CD4-positive, alpha-beta T cell treated with Interleukin-10 for 1 hour (primary cell): ENCODE data around the gene VPS54.

Source experiments
- DNase-seq: peaks from one replicate; pipeline ENCODE4 v3.0.0-alpha.2; 2020

Gene VPS54

GRCh38 chr2:63893163-63893562 lies 126.1 kb downstream of the VPS54 start:
- no peak for DNase-seq

GRCh38 chr2:63891488-63892030 lies 127.7 kb downstream of the VPS54 start:
- no peak for DNase-seq

GRCh38 chr2:63890678-63891077 lies 128.6 kb downstream of the VPS54 start:
- no peak for DNase-seq

- peak; percentile 54 for DNase-seq
These were observed 130.5 kb downstream of the VPS54 start for GRCh38 chr2:63888490-63889402.

- DNase-seq = no peak
These were observed 131.2 kb downstream of the VPS54 start for GRCh38 chr2:63888053-63888452.

GRCh38 chr2:63886445-63886844 lies 132.8 kb downstream of the VPS54 start:
- DNase-seq = no peak

GRCh38 chr2:63882395-63883105 lies 136.7 kb downstream of the VPS54 start:
- DNase-seq = no peak

- no peak for DNase-seq
These were observed 138.0 kb downstream of the VPS54 start for GRCh38 chr2:63881205-63881604.

GRCh38 chr2:63880625-63881024 lies 138.6 kb downstream of the VPS54 start:
- DNase-seq = no peak

- DNase-seq = no peak
These were observed 139.3 kb downstream of the VPS54 start for GRCh38 chr2:63879876-63880433.

- no peak for DNase-seq
These were observed 140.7 kb downstream of the VPS54 start for GRCh38 chr2:63878486-63878885.

- DNase-seq = no peak
These were observed 142.9 kb downstream of the VPS54 start for GRCh38 chr2:63876311-63876710.

- no peak for DNase-seq
These were observed 143.5 kb downstream of the VPS54 start for GRCh38 chr2:63875559-63876245.

GRCh38 chr2:63875131-63875527 lies 144.1 kb downstream of the VPS54 start:
- DNase-seq = no peak

GRCh38 chr2:63874204-63875130 lies 144.8 kb downstream of the VPS54 start:
- DNase-seq = no peak

GRCh38 chr2:63872571-63873328 lies 146.5 kb downstream of the VPS54 start:
- DNase-seq = no peak

GRCh38 chr2:63871864-63872263 lies 147.4 kb downstream of the VPS54 start:
- DNase-seq = no peak

- no peak for DNase-seq
These were observed 148.5 kb downstream of the VPS54 start for GRCh38 chr2:63870679-63871078.

- DNase-seq = peak; percentile 25
These were observed 153.1 kb downstream of the VPS54 start for GRCh38 chr2:63866009-63866709.

GRCh38 chr2:63865159-63865799 lies 153.9 kb downstream of the VPS54 start:
- DNase-seq = no peak
